T-cell (primary cell): ENCODE data around the gene UBE2H. TPM values are rescaled to one million over a fixed set of nuclear protein-coding genes. Genes with fewer than 3 reads are reported as not detected.
A peak's percentile ranks its signal among the peaks of the same experiment; 100 is the strongest.

ENCODE experiments used
- ATAC-seq, 4 experiments: fragments of 200-7000 bp in 3 of 4; fragments of 150-1000 bp in 1 of 4; cut with Tn5 transposase; replicated peaks in 1 of 4; 1 replicate in 3 of 4; 2 replicates in 1 of 4; pipeline ENCODE4 v1.10.0; 2021; ENCODE audit warnings: moderate library complexity in 3 of 4, mild to moderate bottlenecking in 2 of 4, moderate number of reproducible peaks in 1 of 4
- CTCF ChIA-PET, 2 donors: fragments of 300-600 bp; sonication (Branson Sonifier 250); formaldehyde crosslinking; loops; one replicate each; lab custom pipeline; 2022; ENCODE audit warnings: antibody characterized with exemption in 2 of 2; lab: Charles Lee
- POLR2A ChIA-PET, 2 donors: fragments of 300-600 bp; sonication (Branson Sonifier 250); formaldehyde crosslinking; loops; one replicate each; lab custom pipeline; 2022; ENCODE audit warnings: antibody characterized with exemption in 2 of 2; lab: Charles Lee
- DNase-seq, 35 experiments: peaks; one replicate each; pipeline versions ENCODE4 v3.0.0 to v3.0.0-alpha.2; 2013 to 2023
- H3K27ac ChIP-seq: one replicate; pipeline ENCODE4 v1.5.1; 2013; ENCODE audit warnings: low read length
- H3K27me3 ChIP-seq, 2 experiments: replicated peaks in 1 of 2; 1 replicate in 1 of 2; 2 replicates in 1 of 2; pipeline versions ENCODE4 v1.6.1 to v1.7.0; 2013; ENCODE audit warnings: low read length in 1 of 2, mixed read lengths in 1 of 2; ENCODE audit not compliant: control insufficient read depth in 2 of 2, insufficient read depth in 2 of 2; ENCODE audit errors: extremely low read depth in 1 of 2
- H3K36me3 ChIP-seq, 2 donors: 1 replicate in 1 of 2; 2 replicates in 1 of 2; pipeline versions ENCODE4 v1.6.1 to v1.7.0; 2013; ENCODE audit warnings: low read length in 1 of 2; ENCODE audit not compliant: control insufficient read depth in 2 of 2, insufficient read depth in 1 of 2; ENCODE audit errors: extremely low read depth in 1 of 2
- H3K4me1 ChIP-seq, 2 experiments: 1 replicate in 1 of 2; 2 replicates in 1 of 2; pipeline versions ENCODE4 v1.6.1 to v1.7.0; 2013; ENCODE audit warnings: low read length in 2 of 2, mixed read lengths in 1 of 2; ENCODE audit not compliant: insufficient read depth in 2 of 2, control insufficient read depth in 1 of 2; ENCODE audit errors: extremely low read depth in 1 of 2
- H3K4me3 ChIP-seq, 2 donors: 1 replicate in 1 of 2; 2 replicates in 1 of 2; pipeline versions ENCODE4 v1.5.1 to v1.7.0; 2013; ENCODE audit warnings: mild to moderate bottlenecking in 2 of 2, low read length in 1 of 2, moderate library complexity in 1 of 2; ENCODE audit not compliant: control insufficient read depth in 1 of 2; ENCODE audit errors: extremely low read depth in 1 of 2
- H3K9me3 ChIP-seq: 2 replicates; pipeline ENCODE4 v1.7.0; 2013
- H3K27ac Mint-ChIP-seq, 2 donors: one replicate each; pipeline ENCODE4 v1.8.0; 2020 to 2021; ENCODE audit warnings: mild to moderate bottlenecking in 2 of 2, mixed read lengths in 2 of 2
- H3K27me3 Mint-ChIP-seq, 2 donors: one replicate each; pipeline ENCODE4 v1.8.0; 2021 to 2022; ENCODE audit warnings: mixed read lengths in 2 of 2
- H3K36me3 Mint-ChIP-seq: one replicate; pipeline ENCODE4 v1.8.0; 2021; ENCODE audit warnings: mixed read lengths
- H3K4me1 Mint-ChIP-seq, 3 donors: one replicate each; pipeline ENCODE4 v1.8.0; 2020 to 2022; ENCODE audit warnings: mixed read lengths in 3 of 3, mild to moderate bottlenecking in 1 of 3
- H3K4me3 Mint-ChIP-seq, 3 donors: one replicate each; pipeline ENCODE4 v1.8.0; 2020 to 2022; ENCODE audit warnings: mild to moderate bottlenecking in 3 of 3, mixed read lengths in 3 of 3, moderate library complexity in 3 of 3
- H3K9me3 Mint-ChIP-seq, 3 donors: one replicate each; pipeline ENCODE4 v1.8.0; 2020 to 2022; ENCODE audit warnings: mixed read lengths in 3 of 3
- WGBS: methylation state at CpG from one replicate; pipeline ENCODE4 v1.1.5; 2013; ENCODE audit warnings: missing lambda C conversion rate; ENCODE audit not compliant: insufficient coverage; 5-methylcytosine and 5-hydroxymethylcytosine counted together
- total RNA-seq, 35 experiments: library from RNA in 6 of 35; stranded (reverse) in 6 of 35; fragments of 120-200 nt in 1 of 35; gene quantifications; one replicate each; pipeline versions ENCODE4 v1.2.1 to v1.2.4 and lab custom pipeline; 2013 to 2026

The UBE2H gene
- total RNA-seq, 5 donors from 2014 or later (not counting 1 experiment from before 2014, with no cell fraction given) = 37.5 to 63.8 (median 50.1) TPM

DNA sequence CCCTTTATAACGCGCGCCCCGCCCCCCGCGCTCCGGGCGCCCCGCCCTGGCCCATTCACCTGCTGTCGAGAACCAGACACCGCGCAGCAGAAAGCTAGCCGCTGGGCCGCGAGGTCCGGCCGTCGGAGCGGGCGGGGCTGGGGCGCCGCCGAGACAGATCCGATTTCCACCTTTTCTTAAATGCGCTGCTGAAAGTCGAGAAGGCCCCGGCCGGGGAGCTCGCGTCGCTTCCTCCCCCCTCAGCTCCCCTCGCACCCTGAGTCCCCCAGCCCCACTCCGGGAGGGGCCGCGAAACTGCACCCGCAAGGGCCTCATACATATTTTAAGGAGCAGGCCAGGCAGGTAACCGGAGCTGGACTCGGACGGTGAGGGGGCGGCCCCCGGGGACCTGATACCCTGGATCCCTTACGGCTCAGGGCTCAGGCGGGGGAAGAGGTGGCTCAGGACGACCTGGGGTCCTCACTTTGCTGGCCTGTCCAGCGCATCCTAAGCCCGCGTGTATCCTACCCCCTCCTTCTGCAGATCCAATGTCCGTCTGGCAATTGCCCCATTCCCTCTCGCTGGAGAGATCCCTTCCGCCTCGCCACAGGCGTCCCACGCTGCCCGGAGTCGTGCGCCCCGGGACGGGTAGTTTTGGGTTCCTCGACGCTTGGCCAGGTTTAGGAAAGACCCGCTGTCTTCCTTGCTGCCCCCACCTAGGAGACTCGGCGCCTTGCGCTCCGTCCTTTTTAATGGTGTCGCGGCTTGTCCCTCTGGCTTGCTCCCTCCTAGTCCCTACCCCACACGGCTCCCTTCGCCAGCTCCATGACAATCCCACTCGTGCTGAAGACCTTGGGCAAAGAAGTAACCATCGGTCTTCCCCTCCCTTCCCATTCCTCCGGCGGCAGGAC is 170.6 kb downstream of the UBE2H start:
- Histone ChIP-seq H3K4me3 (peak overlapping the region; percentile 6 to 59), H3K27ac (no peak overlapping the region), H3K27me3 (peaks cover 25 to 98% of the 10 kb centered on the region in 2 experiments), H3K4me1 (peaks cover 26 to 78% of the 10 kb centered on the region in 2 experiments), H3K36me3 (no peaks in the 10 kb centered on the region), H3K9me3 (no peaks in the 10 kb centered on the region)
- DNase-seq (peak in 1 of 35 experiments; percentile 5), ATAC-seq (no peak)
- peaks cover 50 to 68% of the 10 kb centered on the region in 2 donors for H3K27me3 Mint-ChIP-seq
- ChIA-PET POLR2A (no interaction called here), CTCF (interaction anchor here in 1 of 2 donors (0.6 kb wide), 1 partner anchor 484 kb away, joined by 3 read pairs; no protein-coding TSS in a partner anchor)
- no peaks in the 10 kb centered on the region for H3K9me3 Mint-ChIP-seq
- 7% methylated on average over 68 of the region's 73 CpGs for WGBS
- H3K36me3 Mint-ChIP-seq = no peaks in the 10 kb centered on the region
- peak overlapping the region; percentile 45 to 86 (median 60) for H3K4me3 Mint-ChIP-seq
- H3K27ac Mint-ChIP-seq = peak overlapping the region in 1 of 2 donors; percentile 49
- H3K4me1 Mint-ChIP-seq = peaks cover 46 to 55% (median 48%) of the 10 kb centered on the region in 3 donors

DNA sequence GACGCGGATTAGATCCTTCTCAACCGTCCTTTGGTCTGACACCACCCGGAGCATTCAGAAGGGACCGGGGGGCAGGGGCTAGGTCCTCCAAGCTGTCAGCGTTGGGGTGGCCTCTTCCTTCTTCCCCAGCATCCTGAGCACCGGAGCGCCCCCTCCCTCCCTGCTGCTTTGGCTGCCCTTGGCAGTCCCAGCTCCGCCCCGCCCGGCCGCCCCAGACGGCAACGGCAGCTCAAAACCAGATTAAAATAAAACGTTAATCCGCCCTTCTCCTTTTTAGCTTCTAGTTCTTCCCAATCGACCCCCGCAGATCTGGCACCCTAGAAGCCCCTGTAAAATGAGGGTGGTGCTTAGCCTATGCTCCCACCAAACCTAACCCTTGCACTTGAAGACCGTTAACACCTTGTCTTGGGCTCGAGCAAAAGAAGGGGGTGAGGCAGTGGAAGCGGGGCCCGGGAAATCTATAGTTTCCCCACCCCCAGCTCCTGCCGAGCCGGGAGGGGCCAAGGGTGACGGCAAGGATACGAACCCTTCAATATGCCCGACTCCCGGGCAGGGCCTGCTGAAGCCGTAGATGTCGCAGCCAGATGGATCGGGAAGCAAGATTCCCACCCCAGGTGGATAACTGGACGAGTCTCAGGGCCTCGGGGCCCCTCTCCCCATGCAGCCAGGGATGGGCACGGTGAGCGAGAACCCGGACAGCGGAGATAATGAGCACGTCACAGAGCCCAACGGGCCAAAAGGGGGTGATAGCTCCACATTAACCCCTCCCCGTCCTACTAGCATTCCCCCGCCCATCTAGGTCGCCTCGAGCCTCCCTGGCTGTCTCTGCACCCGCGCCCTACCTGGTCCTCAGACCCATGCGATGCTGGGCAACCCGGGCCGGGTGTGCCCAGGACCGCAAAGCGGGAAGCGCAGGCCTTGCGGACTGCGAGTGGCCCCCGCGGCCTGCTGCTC is 171.5 kb downstream of the UBE2H start:
- peak overlapping the region in 1 of 2 donors; percentile 17 for H3K27ac Mint-ChIP-seq
- no peaks in the 10 kb centered on the region for H3K9me3 ChIP-seq
- peak overlapping the region; percentile 71 to 86 (median 75) for H3K4me3 Mint-ChIP-seq
- H3K4me1 Mint-ChIP-seq = peaks cover 46 to 50% (median 46%) of the 10 kb centered on the region in 3 donors
- POLR2A ChIA-PET = interaction anchor here in 1 of 2 donors (0.6 kb wide), 1 partner anchor 55 kb away, joined by 3 read pairs; no protein-coding TSS in a partner anchor
- CTCF ChIA-PET = interaction anchor here (0.6 to 0.9 kb wide), 3 partner anchors 19 to 483 kb away, joined by 3 to 5 read pairs (median 3); no protein-coding TSS in a partner anchor
- no peak overlapping the region for H3K27ac ChIP-seq
- ATAC-seq = no peak
- H3K36me3 Mint-ChIP-seq = no peaks in the 10 kb centered on the region
- peak in 2 of 35 experiments; percentile 28 to 36 for DNase-seq
- H3K9me3 Mint-ChIP-seq = no peaks in the 10 kb centered on the region
- peaks cover 22 to 96% of the 10 kb centered on the region in 2 experiments for H3K27me3 ChIP-seq
- peaks cover 40 to 62% of the 10 kb centered on the region in 2 donors for H3K27me3 Mint-ChIP-seq
- peaks cover 26 to 79% of the 10 kb centered on the region in 2 experiments for H3K4me1 ChIP-seq
- peak overlapping the region; percentile 40 to 86 for H3K4me3 ChIP-seq
- no peaks in the 10 kb centered on the region for H3K36me3 ChIP-seq
- WGBS = 4% methylated on average over 46 of the region's 55 CpGs

Other genes starting within 250 kb of the UBE2H start
- 10 to 100 TPM; 12.1 to 17.9 (median 16.7) TPM for gene ZC3HC1, start 98.4 kb upstream of the UBE2H start, total RNA-seq
- 10 to 100 TPM; 15.2 to 20.5 (median 16.4) TPM for gene KLHDC10, start 117.6 kb upstream of the UBE2H start, total RNA-seq